Lower lobe of right lung (tissue), 2 donors: ENCODE results near the gene CCDC88C. TPM values are rescaled to one million over a fixed set of nuclear protein-coding genes. Genes with fewer than 3 reads are reported as not detected.

Experiments
- ATAC-seq, 2 donors: fragments of 200-7000 bp; cut with Tn5 transposase; one replicate each; pipeline ENCODE4 v1.9.1; 2020 to 2022; ENCODE audit warnings: mild to moderate bottlenecking in 2 of 2, moderate library complexity in 2 of 2
- DNase-seq: peaks from one replicate; pipeline ENCODE4 v3.0.0-alpha.2; 2020
- H3K27ac ChIP-seq: fragments of 200-600 bp; one replicate; pipeline ENCODE4 v1.8.0; 2022
- H3K27me3 ChIP-seq: fragments of 200-600 bp; one replicate; pipeline ENCODE4 v1.8.0; 2022; ENCODE audit warnings: low read depth
- H3K36me3 ChIP-seq: fragments of 200-600 bp; one replicate; pipeline ENCODE4 v1.8.0; 2022; ENCODE audit warnings: mild to moderate bottlenecking
- H3K4me1 ChIP-seq: fragments of 200-600 bp; one replicate; pipeline ENCODE4 v1.8.0; 2022
- H3K4me3 ChIP-seq: fragments of 200-600 bp; one replicate; pipeline ENCODE4 v1.8.0; 2022; ENCODE audit warnings: mild to moderate bottlenecking
- H3K9me3 ChIP-seq: fragments of 200-600 bp; one replicate; pipeline ENCODE4 v1.8.0; 2022
- intact Hi-C: fragments of 100-400 bp; cut with DNase I; formaldehyde crosslinking; loops from one replicate; pipeline ENCODE4 v1.11.0; 2022
- total RNA-seq: library from RNA; stranded (reverse); fragmentation: NEBNext Ultra II Directional; extraction: Animal tissue kit (Norgen Biotek cat#: 25700); gene quantifications from one replicate; pipeline ENCODE4 v1.2.1, GENCODE V29; 2021
- TF ChIP-seq, protein P1 (sequence below): fragments of 200-600 bp; IDR thresholded peaks from one replicate; pipeline ENCODE4 v1.8.0; 2022; ENCODE audit warnings: antibody characterized with exemption, mild to moderate bottlenecking
- donor health status: DM: no; HTN: yes; CAD: no; lungs with severe emphysema.

The CCDC88C gene
- total RNA-seq, 1 donor from 2014 or later, result 45.8 TPM

GRCh38 chr14:91369628-91370445 lies 47.8 kb downstream of the CCDC88C start:
- H3K27me3 ChIP-seq, result no peaks in the 10 kb centered on the region
- H3K27ac ChIP-seq, result peak overlapping the region; percentile 53
- intact Hi-C loops, result no loop called here
- H3K9me3 ChIP-seq, result no peaks in the 10 kb centered on the region
- DNase-seq (no peak), ATAC-seq (peak; percentile 36 to 47)
- TF ChIP-seq, protein P1, sequence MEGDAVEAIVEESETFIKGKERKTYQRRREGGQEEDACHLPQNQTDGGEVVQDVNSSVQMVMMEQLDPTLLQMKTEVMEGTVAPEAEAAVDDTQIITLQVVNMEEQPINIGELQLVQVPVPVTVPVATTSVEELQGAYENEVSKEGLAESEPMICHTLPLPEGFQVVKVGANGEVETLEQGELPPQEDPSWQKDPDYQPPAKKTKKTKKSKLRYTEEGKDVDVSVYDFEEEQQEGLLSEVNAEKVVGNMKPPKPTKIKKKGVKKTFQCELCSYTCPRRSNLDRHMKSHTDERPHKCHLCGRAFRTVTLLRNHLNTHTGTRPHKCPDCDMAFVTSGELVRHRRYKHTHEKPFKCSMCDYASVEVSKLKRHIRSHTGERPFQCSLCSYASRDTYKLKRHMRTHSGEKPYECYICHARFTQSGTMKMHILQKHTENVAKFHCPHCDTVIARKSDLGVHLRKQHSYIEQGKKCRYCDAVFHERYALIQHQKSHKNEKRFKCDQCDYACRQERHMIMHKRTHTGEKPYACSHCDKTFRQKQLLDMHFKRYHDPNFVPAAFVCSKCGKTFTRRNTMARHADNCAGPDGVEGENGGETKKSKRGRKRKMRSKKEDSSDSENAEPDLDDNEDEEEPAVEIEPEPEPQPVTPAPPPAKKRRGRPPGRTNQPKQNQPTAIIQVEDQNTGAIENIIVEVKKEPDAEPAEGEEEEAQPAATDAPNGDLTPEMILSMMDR, result no peak
- H3K4me3 ChIP-seq, result peak overlapping the region; percentile 30
- no peaks in the 10 kb centered on the region for H3K36me3 ChIP-seq
- H3K4me1 ChIP-seq, result peaks cover 88% of the 10 kb centered on the region

DNA sequence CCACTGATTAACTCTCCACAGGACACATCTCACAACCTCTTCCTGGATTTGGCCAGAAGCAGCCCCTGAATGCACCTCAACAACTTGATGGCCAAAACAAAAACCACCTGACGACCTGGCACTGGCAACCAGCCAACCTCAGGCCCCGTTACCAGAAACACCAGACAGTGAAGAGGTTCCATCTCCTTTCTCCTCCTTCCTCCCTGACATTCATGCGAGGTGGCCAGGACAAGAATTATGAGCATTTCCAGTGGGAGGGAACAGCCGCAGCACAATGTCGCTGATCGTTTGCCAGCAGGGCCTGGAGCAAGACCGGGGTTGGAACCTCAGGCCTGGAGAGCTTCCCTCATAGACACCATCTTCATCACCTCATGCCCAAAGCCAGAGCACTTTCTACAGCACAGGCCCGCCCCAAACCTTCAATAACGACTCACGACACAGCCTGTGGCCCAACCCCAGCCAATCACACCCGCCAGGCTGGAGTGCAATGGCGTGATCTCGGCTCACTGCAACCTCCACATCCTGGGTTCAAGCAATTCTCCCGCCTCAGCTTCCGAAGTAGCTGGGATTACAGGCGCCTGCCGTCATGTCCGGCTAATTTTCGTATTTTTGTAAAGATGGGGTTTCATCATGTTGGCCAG lies 48.7 kb downstream of the CCDC88C start:
- TF ChIP-seq, protein P1, result no peak
- Histone ChIP-seq H3K4me3 (no peak overlapping the region), H3K36me3 (no peaks in the 10 kb centered on the region), H3K27me3 (no peaks in the 10 kb centered on the region), H3K4me1 (peaks cover 90% of the 10 kb centered on the region), H3K27ac (peak overlapping the region; percentile 53), H3K9me3 (no peaks in the 10 kb centered on the region)
- ATAC-seq (no peak), DNase-seq (no peak)
- intact Hi-C loops, result no loop called here

GRCh38 chr14:91367173-91368171 lies 50.1 kb downstream of the CCDC88C start:
- Histone ChIP-seq H3K4me3 (peak overlapping the region; percentile 9), H3K9me3 (no peaks in the 10 kb centered on the region), H3K27ac (peak overlapping the region; percentile 81), H3K27me3 (no peaks in the 10 kb centered on the region), H3K4me1 (peaks cover 81% of the 10 kb centered on the region), H3K36me3 (no peaks in the 10 kb centered on the region)
- DNase-seq (peak; percentile 86), ATAC-seq (peak; percentile 89 to 91)
- TF ChIP-seq, protein P1, result no peak
- intact Hi-C loops, result no loop called here

- peak overlapping the region; percentile 9 for H3K4me3 ChIP-seq
- no peak for DNase-seq
- H3K4me1 ChIP-seq, result peaks cover 83% of the 10 kb centered on the region
- intact Hi-C loops, result no loop called here
- TF ChIP-seq, protein P1, result no peak
- H3K27me3 ChIP-seq, result no peaks in the 10 kb centered on the region
- ATAC-seq, result no peak
- no peaks in the 10 kb centered on the region for H3K36me3 ChIP-seq
- H3K27ac ChIP-seq, result peak overlapping the region; percentile 81
- no peaks in the 10 kb centered on the region for H3K9me3 ChIP-seq
Measured at GRCh38 chr14:91366749-91367148, 50.9 kb downstream of the CCDC88C start.

GRCh38 chr14:91365552-91365951 lies 52.1 kb downstream of the CCDC88C start:
- TF ChIP-seq, protein P1, result no peak
- no peak overlapping the region for H3K4me3 ChIP-seq
- H3K9me3 ChIP-seq, result no peaks in the 10 kb centered on the region
- no peak overlapping the region for H3K27ac ChIP-seq
- no peak for ATAC-seq
- no peaks in the 10 kb centered on the region for H3K36me3 ChIP-seq
- H3K27me3 ChIP-seq, result no peaks in the 10 kb centered on the region
- intact Hi-C loops, result no loop called here
- peaks cover 83% of the 10 kb centered on the region for H3K4me1 ChIP-seq
- DNase-seq, result no peak
